NT2/D1 (cell line): Measurements from ENCODE around the gene PTPN20.
"Not testable (repeated sequence)": the region's sequence is repeated elsewhere in the genome, so short reads cannot be mapped to it uniquely, and the experiment has no call there.

Experiments used
- SUZ12 ChIP-seq: IDR thresholded peaks from 2 replicates; pipeline ENCODE4 v1.6.1; 2011; ENCODE audit not compliant: insufficient read length, insufficient read depth; ENCODE audit errors: extremely low read depth
- YY1 ChIP-seq: IDR thresholded peaks from 2 replicates; pipeline ENCODE4 v1.6.1; 2011; ENCODE audit not compliant: insufficient read length, insufficient read depth

GRCh38 chr10:46911144-46911876 is at the start of gene PTPN20:
- TF ChIP-seq YY1, SUZ12: not testable (repeated sequence)
